Measurements from ENCODE around the gene POLR2H.

GRCh38 chr3:184337399-184337714 is 24.2 kb upstream of the POLR2H start, which contains the start of gene FAM131A:
- TF ChIP-seq CTCF (IDR thresholded peaks at IDR 0.05) (no peak), POLR2A (IDR thresholded peaks at IDR 0.05) (no peak), POLR2AphosphoS5 (IDR thresholded peaks at IDR 0.05; ENCODE audit: insufficient read depth in 1 of 2, low read depth in 1 of 2) (no peak)

Data from vagina (tissue), 2 donors.